Right renal cortex interstitium (tissue), 3 donors: Measurements from ENCODE around the gene KCTD16. TPM values are rescaled to one million over a fixed set of nuclear protein-coding genes. Genes with fewer than 3 reads are reported as not detected.
A peak's percentile ranks its signal among the peaks of the same experiment; 100 is the strongest.

Experiments used
- DNase-seq, 3 donors: peaks; one replicate each; pipeline ENCODE4 v3.0.0-alpha.2; 2013; ENCODE audit warnings: low read depth in 3 of 3, low spot score in 2 of 3
- polyA plus RNA-seq, 3 donors: library from polyadenylated mRNA; unstranded; fragments of 120-200 nt; gene quantifications; one replicate each; pipeline ENCODE4 v1.2.1, GENCODE V29; 2013; ENCODE audit not compliant: insufficient read length in 3 of 3

The KCTD16 gene
- polyA plus RNA-seq, result 1 to 10 TPM; 2.2 to 2.8 (median 2.7) TPM

DNA sequence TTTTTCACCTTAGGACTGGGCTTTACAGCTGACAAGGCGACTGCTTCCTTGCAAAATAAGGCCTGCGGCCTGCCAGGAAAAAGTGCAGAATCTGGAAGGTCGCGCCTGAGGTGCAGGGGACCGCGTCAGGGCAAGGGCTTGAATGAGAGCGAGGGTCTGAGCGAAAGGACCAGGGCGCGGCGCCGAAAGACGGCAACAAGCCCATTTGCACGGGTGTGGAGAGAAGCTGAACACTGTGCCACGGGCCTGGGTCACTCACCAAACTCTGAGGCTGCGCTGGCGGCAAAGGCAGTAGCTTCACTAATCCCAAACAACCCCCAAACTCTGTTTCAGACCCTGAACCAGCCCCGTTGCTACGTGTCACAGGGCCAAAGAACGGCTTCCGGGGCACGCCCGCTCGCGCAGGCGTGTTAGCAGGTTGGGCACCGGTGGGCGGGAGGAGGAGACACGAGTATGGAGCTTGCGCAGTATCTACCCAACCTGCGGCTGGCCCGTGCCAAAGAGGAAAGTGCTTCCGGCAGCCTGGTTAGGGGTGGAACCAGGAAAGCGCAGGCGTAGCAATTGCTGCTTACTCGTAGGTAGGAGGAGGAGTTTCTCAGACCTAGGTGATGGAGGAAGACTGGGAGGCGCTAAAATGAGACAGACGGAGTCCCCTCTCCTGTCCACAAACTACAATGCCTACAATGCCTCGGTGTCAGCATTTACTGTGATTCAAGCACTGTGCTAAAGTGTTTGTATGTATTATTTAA lies at the start of gene KCTD16, which contains the start of gene YIPF5:
Gene KCTD16 (plus strand): TSS at position 598 of the 749 bp plus-strand sequence.
Gene YIPF5 (minus strand): TSS at position 384 of the 749 bp plus-strand sequence. CDS start 704 bp downstream, outside the sequence.
- DNase-seq, result peak; percentile 84 to 93 (median 89)

DNA sequence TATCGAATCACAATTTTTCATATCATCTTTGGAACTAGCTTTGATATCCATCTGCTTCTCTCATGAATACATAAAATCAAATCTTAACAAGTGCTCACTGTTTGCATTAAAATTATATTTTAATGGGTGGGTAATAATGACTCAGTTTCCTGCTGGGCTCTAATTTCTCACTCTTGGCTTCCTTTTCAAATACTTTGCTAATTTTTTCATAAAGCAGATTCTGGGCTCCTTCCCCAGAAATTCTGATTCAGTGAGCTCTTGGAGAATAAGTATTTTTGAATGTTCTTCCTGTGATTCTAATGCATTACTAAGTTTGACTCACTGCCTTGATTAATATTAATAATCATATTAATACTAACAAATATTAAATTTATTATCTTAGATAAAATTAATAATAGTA lies 49.1 kb upstream of the KCTD16 start:
- no peak for DNase-seq

- no peak for DNase-seq
Measured at GRCh38 chr5:144122081-144122480, 48.6 kb upstream of the KCTD16 start.

GRCh38 chr5:144122641-144123040 lies 48.0 kb upstream of the KCTD16 start:
- DNase-seq, result no peak

GRCh38 chr5:144125163-144125726 lies 45.4 kb upstream of the KCTD16 start:
- DNase-seq, result no peak

DNA sequence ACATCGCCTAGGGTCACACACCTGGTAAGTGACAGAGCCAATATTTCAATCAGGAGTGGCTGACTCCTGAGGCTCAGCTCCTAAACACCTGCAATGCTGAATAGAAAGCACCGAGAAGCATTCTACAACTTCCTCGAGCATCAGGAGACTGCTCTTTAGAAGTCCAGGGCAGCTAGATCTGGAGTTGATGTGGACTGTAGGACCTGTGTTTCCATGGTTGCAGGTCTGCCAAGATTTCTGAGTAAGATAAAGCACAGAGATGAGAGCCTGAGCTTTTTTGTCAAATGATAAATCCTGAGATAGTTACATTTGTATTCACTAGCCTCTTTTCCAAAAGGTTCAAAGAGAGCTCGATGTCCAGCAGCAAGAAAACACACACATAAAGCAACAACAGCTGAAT lies 44.0 kb upstream of the KCTD16 start:
- DNase-seq, result no peak

- DNase-seq, result no peak
Measured at GRCh38 chr5:144128844-144129243, 41.8 kb upstream of the KCTD16 start.

DNA sequence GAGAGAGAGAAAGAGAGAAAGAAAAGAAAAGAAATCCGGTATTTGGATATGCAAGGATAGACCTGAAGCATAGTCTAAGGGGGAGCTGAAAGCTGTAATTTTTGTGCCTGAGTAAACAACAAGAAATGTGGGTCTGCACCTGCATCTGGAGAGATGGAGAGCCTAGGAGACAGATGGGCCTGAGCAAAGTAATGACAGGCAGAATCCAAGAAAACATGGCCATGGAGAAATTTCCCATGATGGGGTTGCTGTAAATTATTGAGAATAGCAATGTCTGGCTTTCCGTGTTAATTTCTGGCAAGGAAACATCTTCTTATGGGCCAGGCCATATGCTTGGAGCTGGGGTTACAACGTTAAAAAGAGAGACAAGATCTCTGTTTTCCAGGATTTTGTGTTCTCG lies 40.4 kb upstream of the KCTD16 start:
- no peak for DNase-seq

DNA sequence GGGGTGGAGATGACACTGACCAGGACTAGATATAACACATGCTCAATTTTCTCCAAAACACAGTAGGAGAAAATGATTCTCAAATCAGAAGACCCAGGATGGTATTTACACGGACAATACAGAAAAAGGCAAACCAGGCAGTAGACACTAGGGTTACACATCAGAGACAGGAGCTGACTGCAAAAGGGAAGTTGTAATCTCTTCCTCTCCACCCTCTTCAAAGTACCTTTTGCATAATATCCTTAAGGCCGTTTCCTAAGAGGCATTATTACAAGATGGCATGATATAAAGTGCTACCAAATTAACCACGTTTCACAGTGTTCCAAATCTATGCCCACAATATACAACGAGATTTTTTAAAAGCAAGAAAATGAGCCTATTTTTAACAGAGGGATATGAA lies 39.4 kb upstream of the KCTD16 start:
- DNase-seq, result no peak

- no peak for DNase-seq
Measured at GRCh38 chr5:144133050-144133633, 37.5 kb upstream of the KCTD16 start.

DNA sequence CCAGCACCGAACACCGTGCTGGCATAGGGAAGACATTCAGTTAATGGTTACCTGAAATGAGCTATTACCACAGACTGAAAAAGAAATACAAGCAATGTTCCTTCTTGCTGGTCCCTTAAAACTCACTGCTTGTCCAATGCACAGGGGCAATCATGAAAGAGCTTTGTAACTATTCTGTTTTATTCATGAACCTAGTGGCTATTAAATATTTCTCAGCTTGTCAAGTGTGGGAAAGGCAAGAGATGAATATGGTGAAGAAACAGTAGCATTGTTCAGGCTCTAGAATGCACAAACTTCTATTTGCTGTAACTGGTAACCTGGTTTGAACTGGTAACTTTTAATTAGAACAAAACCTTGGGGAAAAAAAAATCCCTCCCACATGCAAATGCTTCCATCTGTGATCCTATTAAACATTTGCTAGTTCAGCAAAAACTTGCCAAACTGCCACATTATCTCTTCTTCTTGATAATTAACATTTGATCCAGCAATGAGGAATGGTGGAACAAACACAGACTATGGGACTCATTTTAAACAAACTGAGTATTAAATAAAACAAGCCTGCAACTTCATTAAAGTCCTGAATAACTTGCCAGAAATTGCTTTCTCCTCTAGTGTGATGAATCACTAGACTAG lies 36.4 kb upstream of the KCTD16 start:
- no peak for DNase-seq

DNA sequence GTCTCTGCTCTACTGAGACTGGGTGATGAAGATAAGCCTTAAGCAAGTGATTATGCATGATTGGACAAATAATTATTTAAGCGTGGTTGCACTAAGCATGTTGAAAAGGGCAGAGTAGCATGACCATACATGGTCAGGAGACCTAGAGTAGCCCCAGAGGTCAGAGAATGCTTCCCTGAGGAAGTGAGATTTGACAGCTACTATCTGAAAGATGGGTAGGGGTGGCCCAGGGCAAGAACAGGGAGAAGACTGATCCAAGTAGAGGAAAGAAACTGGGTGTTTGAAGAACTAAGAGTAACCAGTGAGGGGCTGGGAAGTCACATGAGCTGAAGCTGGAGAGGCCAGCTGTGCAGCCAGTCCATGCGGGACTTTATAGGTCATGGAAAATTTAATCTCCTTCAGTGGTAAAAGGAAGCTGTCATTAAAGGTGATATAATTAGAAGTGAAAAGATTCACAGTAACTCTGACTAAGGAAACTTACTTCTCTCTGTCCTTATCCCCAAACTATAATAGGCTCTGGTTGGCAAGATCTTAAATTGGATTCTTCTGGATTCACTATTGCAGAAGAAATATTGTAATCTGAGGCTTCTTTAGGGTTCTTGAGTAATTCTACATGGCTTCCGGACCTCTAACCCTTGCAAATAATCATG lies 35.4 kb upstream of the KCTD16 start:
- no peak for DNase-seq

DNA sequence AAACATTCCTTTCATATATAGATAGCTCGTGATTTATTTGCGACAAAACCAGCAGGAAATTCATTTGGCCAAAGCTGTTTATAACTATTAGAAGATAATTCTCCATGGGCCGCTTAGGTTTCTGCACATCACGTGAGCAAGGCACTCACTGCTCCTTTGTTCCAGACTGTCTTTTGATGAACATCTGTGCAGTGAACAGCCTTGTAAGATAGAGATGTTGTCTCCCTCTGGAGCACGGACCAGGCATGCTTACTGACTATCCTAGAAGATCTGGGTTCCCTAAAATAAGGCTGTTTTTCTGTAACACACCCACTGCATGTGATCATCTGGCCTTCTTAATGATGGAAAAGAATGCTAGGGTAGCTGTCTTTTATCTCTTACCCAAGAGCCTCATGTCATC lies 31.1 kb upstream of the KCTD16 start:
- DNase-seq, result no peak

DNA sequence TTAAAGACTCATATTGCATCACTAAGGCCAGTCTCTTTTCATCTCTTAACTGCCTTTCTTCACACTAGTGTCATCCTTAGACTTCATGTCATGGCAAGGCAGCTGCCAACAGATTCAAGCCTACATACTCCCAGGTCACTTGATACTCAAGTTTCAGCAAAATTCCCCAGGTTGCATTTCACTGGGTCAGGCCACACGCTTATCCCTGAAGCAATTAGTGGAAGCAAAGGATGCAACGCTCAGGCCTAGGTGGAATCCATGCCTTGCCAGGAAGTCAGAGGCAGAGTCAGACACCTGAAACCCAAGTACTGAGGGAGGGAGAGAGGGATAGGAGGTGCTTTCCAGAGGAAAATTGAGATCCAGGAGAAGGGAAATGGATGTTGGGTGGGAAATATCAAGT lies 29.1 kb upstream of the KCTD16 start:
- no peak for DNase-seq

DNA sequence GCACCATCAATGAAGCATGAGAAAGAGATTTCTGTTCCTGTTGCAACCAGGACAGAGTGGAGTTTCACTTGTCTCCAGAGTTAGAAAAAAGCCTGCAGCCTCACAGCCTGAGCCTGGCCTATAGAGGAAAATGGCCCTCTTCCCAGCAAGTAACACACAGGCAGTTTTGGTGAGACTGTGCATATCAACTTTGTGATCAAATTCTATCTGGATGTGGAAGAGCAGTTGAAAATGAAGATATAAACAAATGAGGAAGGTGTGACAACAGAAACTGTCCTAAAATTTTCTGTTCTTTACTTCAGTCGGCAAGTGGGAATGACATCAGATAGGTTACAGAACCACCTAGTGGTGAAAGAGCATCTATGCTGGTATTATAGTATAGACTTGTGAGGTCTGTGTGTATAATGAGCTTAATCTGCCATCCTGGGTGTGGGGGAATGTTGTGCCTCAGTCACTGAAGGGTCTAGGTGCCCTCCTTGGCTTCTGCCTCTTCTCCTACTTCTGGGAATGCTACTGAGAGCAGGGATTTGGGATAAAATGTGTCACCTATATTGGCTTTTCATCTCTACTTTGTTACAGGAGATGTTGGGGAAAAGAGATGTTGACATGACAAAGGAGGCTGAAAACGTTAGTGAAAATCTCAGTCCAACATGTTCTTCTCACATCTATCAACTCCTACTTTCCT lies 28.4 kb upstream of the KCTD16 start:
- no peak for DNase-seq

GRCh38 chr5:144142824-144143162 lies 27.9 kb upstream of the KCTD16 start:
- no peak for DNase-seq

GRCh38 chr5:144143625-144144024 lies 27.0 kb upstream of the KCTD16 start:
- no peak for DNase-seq

DNA sequence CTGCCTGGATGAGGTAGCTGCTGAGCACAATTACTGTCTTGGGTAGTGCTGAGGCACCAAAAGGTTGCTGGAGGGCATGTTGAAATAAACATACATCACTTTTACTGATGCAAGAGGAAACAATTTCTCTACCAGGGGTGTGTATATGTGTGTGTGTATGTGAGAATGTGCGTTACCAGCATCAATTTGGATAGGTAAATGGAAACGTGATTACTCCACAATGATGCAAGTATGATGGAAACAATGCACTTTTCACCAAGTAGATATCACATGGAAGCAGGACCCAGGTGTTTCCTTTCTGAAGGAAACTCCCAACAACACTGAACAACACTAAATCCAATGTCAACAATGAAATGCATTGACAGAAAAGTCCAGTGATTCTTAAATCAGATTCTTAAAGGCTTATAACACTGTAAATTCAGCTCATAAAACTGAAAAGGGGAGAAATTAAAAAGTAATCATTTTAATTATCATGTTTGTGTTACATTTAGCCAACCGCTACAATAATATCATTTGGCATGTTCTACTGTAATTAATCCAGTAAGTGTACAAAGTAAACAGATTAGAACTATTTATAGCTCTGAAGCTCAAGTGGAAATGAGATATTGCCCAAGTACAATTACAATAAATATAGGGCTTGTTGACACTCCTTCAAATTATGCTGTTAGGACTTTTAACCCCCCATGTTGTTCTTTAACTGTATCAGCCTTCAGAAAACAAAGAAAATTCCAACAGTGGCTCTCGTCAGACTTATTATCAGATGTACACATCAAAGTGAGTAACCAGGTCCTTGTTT lies 25.5 kb upstream of the KCTD16 start:
- no peak for DNase-seq

DNA sequence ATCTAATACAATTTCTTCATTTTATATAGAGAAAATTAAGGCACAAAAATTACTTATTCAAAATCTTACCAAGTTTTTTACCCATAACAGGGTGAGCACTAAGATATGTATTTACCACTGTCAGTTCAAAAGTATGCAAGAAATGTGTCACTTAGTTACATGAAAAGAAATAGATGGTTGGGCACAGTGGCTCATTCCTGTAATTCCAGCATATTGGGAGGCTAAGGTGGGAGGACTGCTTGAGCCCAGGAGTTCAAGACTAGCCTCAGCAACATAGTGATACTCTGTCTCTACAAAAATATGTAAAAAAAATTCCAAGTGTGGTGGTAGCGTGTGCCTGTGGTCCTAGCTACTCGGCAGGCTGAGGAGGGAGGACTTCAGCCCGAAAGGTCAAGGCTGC lies 19.6 kb upstream of the KCTD16 start:
- no peak for DNase-seq

- DNase-seq, result no peak
Measured at GRCh38 chr5:144156767-144157171, 13.9 kb upstream of the KCTD16 start.
